Right atrium auricular region (tissue), 2 donors: Measurements from ENCODE around the gene PDSS2. TPM values are rescaled to one million over a fixed set of nuclear protein-coding genes. Genes with fewer than 3 reads are reported as not detected.
"Not testable (repeated sequence)": the region's sequence is repeated elsewhere in the genome, so short reads cannot be mapped to it uniquely, and the experiment has no call there.

Source experiments
- DNase-seq: peaks from one replicate; pipeline ENCODE4 v3.0.0-alpha.2; 2019; ENCODE audit warnings: low spot score
- H3K27ac ChIP-seq, 2 donors: fragments of 200-600 bp; sonication (generic); 1 replicate in 1 of 2; 2 replicates in 1 of 2; pipeline ENCODE4 v1.5.1; 2016 to 2019
- H3K27me3 ChIP-seq, 2 donors: fragments of 200-600 bp; sonication (generic); one replicate each; pipeline versions ENCODE4 v1.5.1 to v1.6.0; 2017 to 2019
- H3K36me3 ChIP-seq: fragments of 200-600 bp; sonication (generic); one replicate; pipeline ENCODE4 v1.5.1; 2016
- H3K4me1 ChIP-seq, 2 donors: fragments of 200-600 bp; sonication (generic); one replicate each; pipeline versions ENCODE4 v1.5.1 to v1.6.0; 2017 to 2019
- H3K4me3 ChIP-seq, 2 donors: fragments of 200-600 bp; sonication (generic); 1 replicate in 1 of 2; 2 replicates in 1 of 2; pipeline ENCODE4 v1.5.1; 2017 to 2019; ENCODE audit warnings: mild to moderate bottlenecking in 1 of 2, moderate library complexity in 1 of 2
- H3K9me3 ChIP-seq, 2 donors: fragments of 200-600 bp; sonication (generic); one replicate each; pipeline ENCODE4 v1.5.1; 2019
- total RNA-seq, 2 donors: library from RNA; depleted of rRNA; stranded (reverse); fragments of >200 nt; gene quantifications; one replicate each; pipeline ENCODE4 v1.1.0, GENCODE V29; 2016
- TF ChIP-seq, protein P1 (sequence below), 2 donors: fragments of 200-600 bp; sonication (generic); IDR thresholded peaks; one replicate each; pipeline ENCODE4 v1.5.1; 2019; ENCODE audit warnings: antibody characterized with exemption in 2 of 2

The PDSS2 gene
- total RNA-seq, 2 donors from 2014 or later: 8.8 to 18.2 TPM

DNA sequence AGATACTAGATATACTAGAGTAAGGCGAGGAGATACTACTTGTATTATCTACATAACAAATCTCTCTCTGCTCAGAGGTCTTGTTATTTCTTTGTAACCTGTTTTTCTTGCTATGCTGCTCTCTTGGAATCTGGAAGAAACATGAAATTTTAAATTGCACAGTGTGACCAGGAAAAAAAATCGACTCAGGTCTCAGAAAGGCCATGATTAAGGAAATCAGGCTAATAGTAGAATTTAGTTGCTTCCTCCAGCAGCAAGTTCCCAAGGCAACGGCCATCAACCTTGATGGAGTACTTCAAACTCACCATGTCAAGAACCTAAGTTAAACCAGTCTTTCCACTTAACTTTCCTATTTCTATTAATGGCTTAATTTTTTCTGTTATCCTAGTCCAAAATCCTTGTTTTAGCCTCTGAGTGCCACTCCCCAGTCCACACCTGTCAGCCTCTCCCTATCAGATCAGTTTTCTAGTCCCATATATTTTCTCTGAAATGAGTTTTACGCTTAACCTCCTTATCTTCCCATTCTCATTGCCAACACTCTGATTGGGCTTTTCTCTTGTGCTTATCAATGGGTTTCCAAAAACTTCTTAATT is 256.4 kb downstream of the PDSS2 start:
- Histone ChIP-seq H3K4me3 (no peak overlapping the region), H3K9me3 (peaks cover 0 to 7% of the 10 kb centered on the region in 2 donors), H3K4me1 (no peaks in the 10 kb centered on the region), H3K27ac (no peak overlapping the region), H3K36me3 (no peaks in the 10 kb centered on the region), H3K27me3 (no peaks in the 10 kb centered on the region)
- DNase-seq: no peak
- TF ChIP-seq, protein P1, sequence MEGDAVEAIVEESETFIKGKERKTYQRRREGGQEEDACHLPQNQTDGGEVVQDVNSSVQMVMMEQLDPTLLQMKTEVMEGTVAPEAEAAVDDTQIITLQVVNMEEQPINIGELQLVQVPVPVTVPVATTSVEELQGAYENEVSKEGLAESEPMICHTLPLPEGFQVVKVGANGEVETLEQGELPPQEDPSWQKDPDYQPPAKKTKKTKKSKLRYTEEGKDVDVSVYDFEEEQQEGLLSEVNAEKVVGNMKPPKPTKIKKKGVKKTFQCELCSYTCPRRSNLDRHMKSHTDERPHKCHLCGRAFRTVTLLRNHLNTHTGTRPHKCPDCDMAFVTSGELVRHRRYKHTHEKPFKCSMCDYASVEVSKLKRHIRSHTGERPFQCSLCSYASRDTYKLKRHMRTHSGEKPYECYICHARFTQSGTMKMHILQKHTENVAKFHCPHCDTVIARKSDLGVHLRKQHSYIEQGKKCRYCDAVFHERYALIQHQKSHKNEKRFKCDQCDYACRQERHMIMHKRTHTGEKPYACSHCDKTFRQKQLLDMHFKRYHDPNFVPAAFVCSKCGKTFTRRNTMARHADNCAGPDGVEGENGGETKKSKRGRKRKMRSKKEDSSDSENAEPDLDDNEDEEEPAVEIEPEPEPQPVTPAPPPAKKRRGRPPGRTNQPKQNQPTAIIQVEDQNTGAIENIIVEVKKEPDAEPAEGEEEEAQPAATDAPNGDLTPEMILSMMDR (IDR thresholded peaks at IDR 0.05): no peak

DNA sequence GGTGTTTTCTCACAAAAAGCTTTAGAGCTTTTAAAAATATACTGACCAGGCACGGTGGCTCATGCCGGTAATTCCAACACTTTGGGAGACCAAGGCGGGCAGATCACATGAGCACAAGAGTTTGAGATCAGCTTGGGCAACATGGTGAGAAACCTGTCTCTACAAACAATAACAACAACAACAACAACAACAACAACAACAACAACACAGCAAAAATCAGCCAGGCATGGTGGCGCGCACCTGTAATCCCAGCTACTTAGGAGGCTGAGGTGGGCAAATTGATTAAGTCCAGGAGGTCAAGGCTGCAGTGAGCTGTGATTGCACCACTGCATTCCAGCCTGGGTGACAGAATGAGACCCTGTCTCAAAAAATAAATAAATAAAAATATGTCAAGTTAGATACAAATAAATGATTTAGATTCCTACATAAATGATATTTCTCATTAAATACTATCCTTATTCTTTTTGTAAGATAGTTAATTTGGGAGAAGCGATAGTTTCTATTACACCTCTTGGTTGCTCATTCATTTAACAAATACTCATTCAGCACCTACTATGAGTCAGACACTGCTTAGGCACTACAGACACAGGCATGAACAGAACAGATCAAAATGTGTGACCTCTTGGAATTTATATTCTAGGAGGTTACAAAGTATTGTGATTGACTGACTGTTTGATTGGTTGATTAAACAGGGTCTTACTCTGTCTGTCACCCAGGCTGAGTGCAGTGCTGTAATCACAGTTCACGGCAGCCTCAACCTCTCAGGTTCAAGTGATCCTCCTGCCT is 260.5 kb downstream of the PDSS2 start:
- H3K27me3 ChIP-seq: no peaks in the 10 kb centered on the region
- no peak for DNase-seq
- H3K27ac ChIP-seq: no peak overlapping the region
- H3K9me3 ChIP-seq: no peaks in the 10 kb centered on the region
- no peaks in the 10 kb centered on the region for H3K36me3 ChIP-seq
- TF ChIP-seq, protein P1 (IDR thresholded peaks at IDR 0.05): no peak
- H3K4me3 ChIP-seq: no peak overlapping the region
- H3K4me1 ChIP-seq: no peaks in the 10 kb centered on the region

- Histone ChIP-seq H3K4me3 (no peak overlapping the region), H3K9me3 (no peaks in the 10 kb centered on the region), H3K27me3 (no peaks in the 10 kb centered on the region), H3K36me3 (no peaks in the 10 kb centered on the region), H3K4me1 (no peaks in the 10 kb centered on the region), H3K27ac (no peak overlapping the region)
- DNase-seq: no peak
- TF ChIP-seq, protein P1 (IDR thresholded peaks at IDR 0.05): no peak
These were observed 263.2 kb downstream of the PDSS2 start for GRCh38 chr6:107196152-107196551.

- not testable (repeated sequence) for DNase-seq, H3K27me3 ChIP-seq, H3K4me3 ChIP-seq
These were observed 264.6 kb downstream of the PDSS2 start for GRCh38 chr6:107194723-107195122.

GRCh38 chr6:107192830-107193229 is 266.5 kb downstream of the PDSS2 start:
- no peaks in the 10 kb centered on the region for H3K36me3 ChIP-seq
- no peak overlapping the region for H3K4me3 ChIP-seq
- H3K27ac ChIP-seq: no peak overlapping the region
- no peaks in the 10 kb centered on the region for H3K27me3 ChIP-seq
- H3K4me1 ChIP-seq: no peaks in the 10 kb centered on the region
- no peak for DNase-seq
- H3K9me3 ChIP-seq: no peaks in the 10 kb centered on the region
- TF ChIP-seq, protein P1 (IDR thresholded peaks at IDR 0.05): no peak

More at GRCh38 chr6:107194723-107195122, 264.6 kb downstream of the PDSS2 start:
- H3K27ac ChIP-seq, H3K9me3 ChIP-seq, H3K36me3 ChIP-seq, H3K4me1 ChIP-seq: not testable (repeated sequence)

- Histone ChIP-seq H3K36me3 (no peaks in the 10 kb centered on the region), H3K27me3 (no peaks in the 10 kb centered on the region), H3K9me3 (no peaks in the 10 kb centered on the region), H3K27ac (no peak overlapping the region), H3K4me3 (no peak overlapping the region), H3K4me1 (no peaks in the 10 kb centered on the region)
- TF ChIP-seq, protein P1 (IDR thresholded peaks at IDR 0.05): no peak
- no peak for DNase-seq
These were observed 271.7 kb downstream of the PDSS2 start for GRCh38 chr6:107187630-107188029.
